Testis (tissue), 3 donors: ENCODE data around the gene TFCP2L1. TPM values are rescaled to one million over a fixed set of nuclear protein-coding genes. Genes with fewer than 3 reads are reported as not detected.
"Not testable (repeated sequence)": the region's sequence is repeated elsewhere in the genome, so short reads cannot be mapped to it uniquely, and the experiment has no call there.

Source experiments
- DNase-seq: peaks from one replicate; pipeline ENCODE4 v3.0.0-alpha.2; 2019
- H3K27ac ChIP-seq, 2 donors: fragments of 200-600 bp; sonication (generic); one replicate each; pipeline ENCODE4 v1.5.1; 2019
- H3K27me3 ChIP-seq: fragments of 200-600 bp; sonication (generic); one replicate; pipeline ENCODE4 v1.5.1; 2019
- H3K36me3 ChIP-seq: fragments of 200-600 bp; sonication (generic); one replicate; pipeline ENCODE4 v1.5.1; 2017; ENCODE audit warnings: low read depth; ENCODE audit errors: missing control alignments
- H3K4me1 ChIP-seq: fragments of 200-600 bp; sonication (generic); one replicate; pipeline ENCODE4 v1.5.1; 2019
- H3K4me3 ChIP-seq, 2 donors: fragments of 200-600 bp; sonication (generic); one replicate each; pipeline ENCODE4 v1.5.1; 2017 to 2019
- H3K9me3 ChIP-seq: fragments of 200-600 bp; sonication (generic); one replicate; pipeline ENCODE4 v1.5.1; 2017
- CTCF ChIP-seq, 3 experiments: fragments of 450-650 bp in 2 of 3; fragments of 200-600 bp in 1 of 3; sonication (generic) in 1 of 3; IDR thresholded peaks; one replicate each; pipeline ENCODE4 v1.5.1; 2016 to 2019; ENCODE audit warnings: antibody characterized with exemption in 3 of 3, mild to moderate bottlenecking in 2 of 3, moderate library complexity in 1 of 3
- POLR2A ChIP-seq: fragments of 450-650 bp; IDR thresholded peaks from one replicate; pipeline ENCODE4 v1.6.1; 2017; ENCODE audit warnings: antibody characterized with exemption, mild to moderate bottlenecking, moderate library complexity
- WGBS, 2 donors: methylation state at CpG; one replicate each; pipeline ENCODE4 v1.1.5; 2018; 5-methylcytosine and 5-hydroxymethylcytosine counted together
- intact Hi-C: fragments of 100-400 bp; cut with DNase I; formaldehyde crosslinking; loops from one replicate; pipeline ENCODE4 v1.15.1; 2023; ENCODE audit warnings: low total_unique reads
- polyA plus RNA-seq: library from polyadenylated mRNA; stranded (reverse); fragments of 350-450 nt; fragmentation: Illumina TruSeq; extraction: RNeasy Lipid Tissue Mini Kit (QIAGEN cat#74804); gene quantifications from one replicate; pipeline ENCODE4 v1.2.3, GENCODE V29; 2014; ENCODE audit warnings: low read depth, low replicate concordance; ENCODE audit not compliant: insufficient read depth
- total RNA-seq, 2 donors: library from RNA; depleted of rRNA; stranded (reverse); fragments of >200 nt; gene quantifications; one replicate each; pipeline ENCODE4 v1.2.3, GENCODE V29; 2016

TFCP2L1 gene
- total and polyA plus RNA-seq, 3 donors from 2014 or later, result 2.5 to 5.1 (median 3.1) TPM

GRCh38 chr2:121233486-121234110, 51.4 kb downstream of the TFCP2L1 start:
- no peak for DNase-seq
- Histone ChIP-seq H3K27ac (no peak overlapping the region), H3K36me3 (no peaks in the 10 kb centered on the region), H3K27me3 (no peaks in the 10 kb centered on the region), H3K4me1 (no peaks in the 10 kb centered on the region), H3K9me3 (no peaks in the 10 kb centered on the region), H3K4me3 (no peak overlapping the region)
- WGBS, 2 donors, result 87 to 89% methylated on average over 5 to 11 of the region's 11 CpGs
- intact Hi-C loops, result no loop called here
- TF ChIP-seq POLR2A (no peak), CTCF (IDR thresholded peaks at IDR 0.05) (no peak)

- no peaks in the 10 kb centered on the region for H3K27me3 ChIP-seq
- H3K4me3 ChIP-seq, result no peak overlapping the region
- TF ChIP-seq CTCF (IDR thresholded peaks at IDR 0.05) (no peak), POLR2A (no peak)
- intact Hi-C loops, result no loop called here
- H3K9me3 ChIP-seq, result no peaks in the 10 kb centered on the region
- H3K4me1 ChIP-seq, result no peaks in the 10 kb centered on the region
- 87 to 94% methylated on average over 6 of the region's 6 CpGs for WGBS, 2 donors
- no peak overlapping the region for H3K27ac ChIP-seq
- DNase-seq, result no peak
- H3K36me3 ChIP-seq, result no peaks in the 10 kb centered on the region
These were observed 52.3 kb downstream of the TFCP2L1 start for GRCh38 chr2:121232626-121233265.

GRCh38 chr2:121231385-121232000, 53.5 kb downstream of the TFCP2L1 start:
- intact Hi-C loops, result no loop called here
- no peaks in the 10 kb centered on the region for H3K36me3 ChIP-seq
- 80 to 94% methylated on average over 7 to 17 of the region's 17 CpGs for WGBS, 2 donors

GRCh38 chr2:121228521-121228920, 56.5 kb downstream of the TFCP2L1 start:
- Histone ChIP-seq H3K27me3 (no peaks in the 10 kb centered on the region), H3K36me3 (no peaks in the 10 kb centered on the region), H3K27ac (no peak overlapping the region), H3K4me3 (no peak overlapping the region), H3K4me1 (no peaks in the 10 kb centered on the region), H3K9me3 (no peaks in the 10 kb centered on the region)
- WGBS, 2 donors, result 81 to 88% methylated on average over 6 of the region's 6 CpGs
- intact Hi-C loops, result no loop called here
- no peak for DNase-seq
- TF ChIP-seq CTCF (IDR thresholded peaks at IDR 0.05) (no peak), POLR2A (no peak)

More at GRCh38 chr2:121231385-121232000, 53.5 kb downstream of the TFCP2L1 start:
- no peaks in the 10 kb centered on the region for H3K9me3 ChIP-seq
- no peak for DNase-seq
- H3K27ac ChIP-seq, result no peak overlapping the region
- no peak overlapping the region for H3K4me3 ChIP-seq
- TF ChIP-seq POLR2A, result no peak
- no peak for TF ChIP-seq CTCF (IDR thresholded peaks at IDR 0.05)
- H3K27me3 ChIP-seq, result no peaks in the 10 kb centered on the region
- no peaks in the 10 kb centered on the region for H3K4me1 ChIP-seq

GRCh38 chr2:121227381-121228144, 57.4 kb downstream of the TFCP2L1 start:
- H3K4me3 ChIP-seq, H3K27ac ChIP-seq, H3K4me1 ChIP-seq, H3K9me3 ChIP-seq, intact Hi-C loops, DNase-seq, H3K27me3 ChIP-seq, H3K36me3 ChIP-seq: not testable (repeated sequence)
- 85 to 88% methylated on average over 18 of the region's 18 CpGs for WGBS, 2 donors

- H3K36me3 ChIP-seq, H3K27me3 ChIP-seq, intact Hi-C loops, DNase-seq, H3K4me3 ChIP-seq, H3K27ac ChIP-seq, H3K4me1 ChIP-seq, H3K9me3 ChIP-seq: not testable (repeated sequence)
- WGBS, 2 donors, result 90 to 98% methylated on average over 23 to 26 of the region's 26 CpGs
These were observed 59.3 kb downstream of the TFCP2L1 start for GRCh38 chr2:121225681-121226080.
